B cell (primary cell): ENCODE data around the gene RSPH4A.

Experiments used
- CTCF ChIP-seq: fragments of 200-600 bp; IDR thresholded peaks from one replicate; pipeline ENCODE4 v1.8.0; 2022; ENCODE audit warnings: antibody characterized with exemption, mild to moderate bottlenecking
- EZH2 ChIP-seq: IDR thresholded peaks from 2 replicates; pipeline ENCODE4 v1.6.1; 2012; ENCODE audit warnings: borderline replicate concordance, low read depth, mild to moderate bottlenecking, moderate library complexity, low read length; ENCODE audit not compliant: insufficient read depth, poor library complexity, severe bottlenecking

GRCh38 chr6:116570856-116571682, 45.2 kb upstream of the RSPH4A start, which contains the start of gene RWDD1:
- TF ChIP-seq CTCF, result no peak
- no peak for TF ChIP-seq EZH2
